Mesenchymal stem cell (in vitro differentiated cells and primary cell): ENCODE measurements around the gene EFCAB3.
"Not testable (repeated sequence)": the region's sequence is repeated elsewhere in the genome, so short reads cannot be mapped to it uniquely, and the experiment has no call there.

Experiments used
- DNase-seq: peaks from one replicate; pipeline ENCODE4 v3.0.0-alpha.2; 2013
- H2AFZ ChIP-seq: one replicate; pipeline ENCODE4 v1.6.1; 2013; ENCODE audit warnings: low read depth, mild to moderate bottlenecking, control low read depth, inconsistent platforms, low read length, moderate library complexity
- H2AK5ac ChIP-seq: 2 replicates; pipeline ENCODE4 v1.6.1; 2013; ENCODE audit warnings: low read length, moderate library complexity, mild to moderate bottlenecking, inconsistent platforms; ENCODE audit not compliant: severe bottlenecking
- H2BK120ac ChIP-seq: one replicate; pipeline ENCODE4 v1.6.1; 2013; ENCODE audit warnings: low read depth, mild to moderate bottlenecking, inconsistent platforms, low read length, moderate library complexity
- H2BK12ac ChIP-seq, 2 experiments: one replicate each; pipeline ENCODE4 v1.6.1; 2013; ENCODE audit warnings: inconsistent platforms in 2 of 2, low read length in 2 of 2, mild to moderate bottlenecking in 2 of 2, moderate library complexity in 2 of 2, control low read depth in 1 of 2
- H2BK15ac ChIP-seq: one replicate; pipeline ENCODE4 v1.6.1; 2013; ENCODE audit warnings: mild to moderate bottlenecking, low read depth, inconsistent platforms; ENCODE audit not compliant: poor library complexity, severe bottlenecking
- H2BK5ac ChIP-seq: 2 replicates; pipeline ENCODE4 v1.6.1; 2013; ENCODE audit warnings: low read depth, mild to moderate bottlenecking, low read length, control low read depth, inconsistent platforms; ENCODE audit not compliant: poor library complexity, severe bottlenecking
- H3K14ac ChIP-seq, 2 experiments: one replicate each; pipeline ENCODE4 v1.6.1; 2013; ENCODE audit warnings: inconsistent platforms in 2 of 2, low read length in 2 of 2, control low read depth in 1 of 2, mild to moderate bottlenecking in 1 of 2, moderate library complexity in 1 of 2
- H3K18ac ChIP-seq, 2 experiments: one replicate each; pipeline ENCODE4 v1.6.1; 2013; ENCODE audit warnings: inconsistent platforms in 2 of 2, low read length in 2 of 2, control low read depth in 1 of 2, low read depth in 1 of 2, mild to moderate bottlenecking in 1 of 2
- H3K23ac ChIP-seq, 2 experiments: one replicate each; pipeline ENCODE4 v1.6.1; 2013; ENCODE audit warnings: inconsistent platforms in 2 of 2, low read length in 2 of 2, mild to moderate bottlenecking in 2 of 2, moderate library complexity in 2 of 2, control low read depth in 1 of 2
- H3K27ac ChIP-seq: 2 replicates; pipeline ENCODE4 v1.5.1; 2013; ENCODE audit warnings: mild to moderate bottlenecking, moderate library complexity, low read length, control low read depth, inconsistent platforms; ENCODE audit not compliant: poor library complexity, severe bottlenecking
- H3K27me3 ChIP-seq, 2 experiments: 2 replicates each; pipeline versions ENCODE4 v1.6.1 to v1.7.0; 2013; ENCODE audit warnings: low read length in 2 of 2, mild to moderate bottlenecking in 2 of 2, moderate library complexity in 2 of 2, control low read depth in 1 of 2, inconsistent platforms in 1 of 2; ENCODE audit not compliant: control insufficient read depth in 1 of 2, insufficient read depth in 1 of 2
- H3K36me3 ChIP-seq, 2 experiments: 2 replicates each; pipeline versions ENCODE4 v1.6.1 to v1.7.0; 2013; ENCODE audit warnings: low read length in 2 of 2, control low read depth in 1 of 2, inconsistent platforms in 1 of 2, low read depth in 1 of 2, mild to moderate bottlenecking in 1 of 2; ENCODE audit not compliant: insufficient read depth in 2 of 2, control insufficient read depth in 1 of 2
- H3K4ac ChIP-seq, 2 experiments: one replicate each; pipeline ENCODE4 v1.6.1; 2013; ENCODE audit warnings: inconsistent platforms in 2 of 2, low read length in 2 of 2, mild to moderate bottlenecking in 2 of 2, moderate library complexity in 2 of 2, control low read depth in 1 of 2, low read depth in 1 of 2
- H3K4me1 ChIP-seq: 2 replicates; pipeline ENCODE4 v1.6.1; 2013; ENCODE audit warnings: low read depth, low read length, control low read depth; ENCODE audit not compliant: control insufficient read depth, insufficient read depth
- H3K4me2 ChIP-seq: 2 replicates; pipeline ENCODE4 v1.6.1; 2013; ENCODE audit warnings: low read length, mild to moderate bottlenecking, inconsistent platforms; ENCODE audit not compliant: poor library complexity, severe bottlenecking
- H3K4me3 ChIP-seq, 2 experiments: 2 replicates each; pipeline versions ENCODE4 v1.5.1 to v1.7.0; 2013; ENCODE audit warnings: low read length in 2 of 2, mild to moderate bottlenecking in 2 of 2, control low read depth in 1 of 2, low read depth in 1 of 2; ENCODE audit not compliant: insufficient read depth in 1 of 2
- H3K79me1 ChIP-seq: replicated peaks from 2 replicates; pipeline ENCODE4 v1.6.1; 2013; ENCODE audit warnings: mild to moderate bottlenecking, control low read depth, low read length, inconsistent platforms; ENCODE audit not compliant: poor library complexity, severe bottlenecking
- H3K9ac ChIP-seq: 2 replicates; pipeline ENCODE4 v1.7.0; 2013; ENCODE audit warnings: mild to moderate bottlenecking, low read length, moderate library complexity
- H3K9me3 ChIP-seq: 2 replicates; pipeline ENCODE4 v1.7.0; 2013; ENCODE audit warnings: mild to moderate bottlenecking, low read length; ENCODE audit not compliant: control insufficient read depth
- H4K8ac ChIP-seq: one replicate; pipeline ENCODE4 v1.6.1; 2013; ENCODE audit warnings: inconsistent platforms, mild to moderate bottlenecking, low read length, moderate library complexity
- H4K91ac ChIP-seq: one replicate; pipeline ENCODE4 v1.6.1; 2013; ENCODE audit warnings: mild to moderate bottlenecking, low read length, inconsistent platforms
- WGBS: methylation state at CpG from one replicate; pipeline ENCODE4 v1.1.7; 2013; ENCODE audit warnings: mixed read lengths; 5-methylcytosine and 5-hydroxymethylcytosine counted together

Gene EFCAB3

DNA sequence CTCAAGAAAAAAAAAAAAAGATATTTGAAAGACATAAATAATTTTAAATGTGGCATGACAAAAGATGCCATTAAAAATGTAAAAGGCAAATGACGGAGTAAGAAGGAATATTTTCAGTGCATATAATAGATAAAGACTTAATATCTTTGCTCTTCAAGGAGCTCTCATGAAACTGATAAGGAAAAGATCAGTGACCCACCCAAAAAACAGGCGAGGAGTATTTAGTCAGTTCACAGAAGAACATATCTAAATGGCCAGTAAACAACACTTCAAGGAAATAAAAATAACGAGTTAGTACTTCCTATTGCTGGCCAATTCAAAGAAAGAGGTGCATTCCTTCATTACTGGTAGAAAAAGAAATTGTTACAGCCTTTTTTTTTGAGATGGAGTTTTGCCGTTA, 65.4 kb downstream of the EFCAB3 start:
- not testable (repeated sequence) for H3K27me3 ChIP-seq

DNA sequence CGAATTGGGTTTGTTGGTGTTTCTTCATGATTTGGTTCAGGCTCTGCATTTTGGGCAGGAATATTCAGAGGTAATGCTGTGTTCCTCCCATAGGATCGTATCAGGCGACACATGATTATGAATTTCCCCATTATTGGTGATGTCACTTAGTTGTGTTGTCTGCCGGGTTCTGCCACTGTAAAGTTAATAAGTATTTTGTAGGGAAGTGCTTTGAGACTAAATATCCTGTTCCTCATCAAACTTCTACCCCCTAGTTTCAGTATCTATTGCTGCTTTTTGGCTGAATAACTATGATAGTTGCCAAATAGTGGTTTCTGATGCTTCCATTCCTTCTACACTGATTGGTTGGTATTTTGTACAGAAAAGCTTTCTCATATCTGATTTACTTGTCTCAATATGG, 71.8 kb downstream of the EFCAB3 start:
- H2BK120ac ChIP-seq, H3K4ac ChIP-seq, H4K91ac ChIP-seq, H3K9me3 ChIP-seq, DNase-seq, H4K8ac ChIP-seq, H3K79me1 ChIP-seq, H3K4me2 ChIP-seq, H3K27me3 ChIP-seq, H3K9ac ChIP-seq, H2AFZ ChIP-seq, H2AK5ac ChIP-seq, H2BK5ac ChIP-seq, H3K4me1 ChIP-seq, H3K14ac ChIP-seq, H3K27ac ChIP-seq, H3K18ac ChIP-seq, H2BK12ac ChIP-seq, H3K23ac ChIP-seq, H2BK15ac ChIP-seq, H3K4me3 ChIP-seq: not testable (repeated sequence)
- H3K36me3 ChIP-seq = peaks cover 12 to 15% of the 10 kb centered on the region in 2 experiments
- WGBS = 100% methylated on average over 2 of the region's 4 CpGs

More for the DNA sequence above, 65.4 kb downstream of the EFCAB3 start:
- not testable (repeated sequence) for H3K14ac ChIP-seq, H3K4me3 ChIP-seq, DNase-seq, H2BK120ac ChIP-seq, H3K23ac ChIP-seq, H2BK15ac ChIP-seq, H3K79me1 ChIP-seq, H2BK5ac ChIP-seq, H2BK12ac ChIP-seq, H2AK5ac ChIP-seq, H3K9ac ChIP-seq, H3K4me1 ChIP-seq, H2AFZ ChIP-seq, H3K9me3 ChIP-seq, H4K8ac ChIP-seq, H3K27ac ChIP-seq, H3K4ac ChIP-seq, H3K18ac ChIP-seq, H4K91ac ChIP-seq, H3K4me2 ChIP-seq
- peaks cover 44 to 60% of the 10 kb centered on the region in 2 experiments for H3K36me3 ChIP-seq
- WGBS = 95% methylated on average over 4 of the region's 4 CpGs

DNA sequence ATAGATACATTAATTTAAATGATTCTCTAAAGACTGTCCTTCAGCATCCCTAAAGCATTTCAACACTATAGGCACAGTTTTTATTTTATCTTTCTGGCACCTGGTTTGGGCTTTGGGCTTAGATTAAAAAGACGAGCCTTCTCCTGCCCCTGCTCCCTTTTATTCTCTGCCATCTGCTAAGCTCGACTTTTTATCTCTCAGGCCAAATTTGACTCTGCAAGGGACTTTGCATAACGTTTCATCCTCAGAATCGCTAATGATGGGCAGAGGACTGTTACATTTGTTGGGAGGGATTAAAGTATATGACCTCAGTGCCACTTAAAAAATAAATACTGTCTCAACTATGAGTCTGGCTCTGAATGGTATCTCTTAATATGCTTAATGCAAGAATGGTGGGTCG, 72.7 kb downstream of the EFCAB3 start:
- not testable (repeated sequence) for H2BK120ac ChIP-seq, H3K9me3 ChIP-seq, H2BK12ac ChIP-seq, H3K79me1 ChIP-seq, H2AK5ac ChIP-seq, DNase-seq, H3K18ac ChIP-seq, H2BK15ac ChIP-seq, H3K27ac ChIP-seq, H3K14ac ChIP-seq, H2BK5ac ChIP-seq, H3K9ac ChIP-seq, H3K4me3 ChIP-seq, H2AFZ ChIP-seq, H3K4me1 ChIP-seq, H3K27me3 ChIP-seq, H3K4ac ChIP-seq, H3K4me2 ChIP-seq, H3K36me3 ChIP-seq, H3K23ac ChIP-seq, H4K91ac ChIP-seq, H4K8ac ChIP-seq
- 100% methylated on average over 1 of the region's 5 CpGs for WGBS

DNA sequence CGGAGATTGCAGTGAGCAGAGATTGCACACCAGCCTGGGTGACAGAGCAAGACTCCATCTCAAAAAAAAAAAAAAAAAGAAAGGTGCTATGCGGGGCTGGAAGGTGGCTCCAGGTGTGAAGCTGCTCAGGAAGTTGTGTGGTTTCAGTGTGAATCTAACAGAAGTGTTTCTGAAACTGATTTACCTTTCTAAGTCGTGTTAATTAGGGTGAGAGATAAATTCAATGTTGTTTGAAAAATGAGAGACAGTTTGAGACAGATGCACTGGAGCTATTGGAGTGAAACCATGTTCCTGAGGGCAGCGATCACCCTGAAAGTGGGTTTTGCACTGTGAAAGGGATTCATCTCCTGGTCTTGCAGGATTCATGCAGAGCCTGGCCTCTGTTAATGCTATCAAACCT, 73.3 kb downstream of the EFCAB3 start:
- not testable (repeated sequence) for H3K9ac ChIP-seq

More for the DNA sequence above, 73.3 kb downstream of the EFCAB3 start:
- H2BK12ac ChIP-seq, H2AK5ac ChIP-seq, H2BK120ac ChIP-seq, H3K79me1 ChIP-seq, H4K91ac ChIP-seq, H2BK5ac ChIP-seq, H3K36me3 ChIP-seq, H3K4me2 ChIP-seq, H3K9me3 ChIP-seq, DNase-seq, H3K4me1 ChIP-seq, H3K23ac ChIP-seq, H3K14ac ChIP-seq, H3K18ac ChIP-seq, H2AFZ ChIP-seq, H4K8ac ChIP-seq, H2BK15ac ChIP-seq, H3K4me3 ChIP-seq, H3K27ac ChIP-seq, H3K27me3 ChIP-seq, H3K4ac ChIP-seq: not testable (repeated sequence)
- 98% methylated on average over 4 of the region's 4 CpGs for WGBS
